ENCODE measurements around the gene ATG4C.

The ATG4C gene

DNA sequence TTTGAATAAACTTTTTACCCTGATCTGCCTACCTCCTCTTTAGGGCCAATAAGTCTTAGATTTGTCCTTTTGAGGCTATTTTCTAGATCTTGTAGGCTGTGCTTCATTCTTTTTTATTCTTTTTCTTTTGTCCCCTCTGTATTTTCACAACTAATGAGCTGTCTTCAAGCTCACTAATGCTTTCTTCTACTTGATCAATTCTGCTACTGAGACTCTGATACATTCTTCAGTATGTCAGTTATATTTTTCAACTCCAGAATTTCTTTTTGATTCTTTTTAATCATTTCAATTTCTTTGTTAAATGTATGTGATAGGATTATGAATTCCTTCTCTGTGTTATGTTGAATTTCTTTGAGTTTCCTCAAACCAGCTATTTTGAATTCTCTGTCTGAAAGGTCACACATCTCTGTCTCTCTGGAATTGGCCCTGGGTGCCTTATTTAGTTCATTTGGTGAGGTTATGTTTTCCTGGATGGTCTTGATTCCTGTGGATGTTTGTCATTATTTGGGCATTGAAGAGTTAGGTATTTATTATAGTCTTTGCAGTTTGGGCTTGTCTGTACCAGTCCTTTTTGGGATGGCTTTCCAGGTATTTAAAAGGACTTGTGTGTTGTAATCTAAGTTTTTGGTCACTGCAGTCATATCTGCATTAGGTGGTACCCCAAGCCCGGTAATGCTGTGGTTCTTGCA, 11.2 kb upstream of the ATG4C start:
- Histone ChIP-seq H3K27ac (replicated peaks) (no peak overlapping the region), H3K4me3 (replicated peaks; ENCODE audit: insufficient read depth, low read length) (no peak overlapping the region), H3K27me3 (ENCODE audit: insufficient read depth, poor library complexity, severe bottlenecking) (no peaks in the 10 kb centered on the region)
- DNase-seq (ENCODE audit: low read depth in 1 of 2, low spot score in 1 of 2): no peak
- TF ChIP-seq, protein P1, sequence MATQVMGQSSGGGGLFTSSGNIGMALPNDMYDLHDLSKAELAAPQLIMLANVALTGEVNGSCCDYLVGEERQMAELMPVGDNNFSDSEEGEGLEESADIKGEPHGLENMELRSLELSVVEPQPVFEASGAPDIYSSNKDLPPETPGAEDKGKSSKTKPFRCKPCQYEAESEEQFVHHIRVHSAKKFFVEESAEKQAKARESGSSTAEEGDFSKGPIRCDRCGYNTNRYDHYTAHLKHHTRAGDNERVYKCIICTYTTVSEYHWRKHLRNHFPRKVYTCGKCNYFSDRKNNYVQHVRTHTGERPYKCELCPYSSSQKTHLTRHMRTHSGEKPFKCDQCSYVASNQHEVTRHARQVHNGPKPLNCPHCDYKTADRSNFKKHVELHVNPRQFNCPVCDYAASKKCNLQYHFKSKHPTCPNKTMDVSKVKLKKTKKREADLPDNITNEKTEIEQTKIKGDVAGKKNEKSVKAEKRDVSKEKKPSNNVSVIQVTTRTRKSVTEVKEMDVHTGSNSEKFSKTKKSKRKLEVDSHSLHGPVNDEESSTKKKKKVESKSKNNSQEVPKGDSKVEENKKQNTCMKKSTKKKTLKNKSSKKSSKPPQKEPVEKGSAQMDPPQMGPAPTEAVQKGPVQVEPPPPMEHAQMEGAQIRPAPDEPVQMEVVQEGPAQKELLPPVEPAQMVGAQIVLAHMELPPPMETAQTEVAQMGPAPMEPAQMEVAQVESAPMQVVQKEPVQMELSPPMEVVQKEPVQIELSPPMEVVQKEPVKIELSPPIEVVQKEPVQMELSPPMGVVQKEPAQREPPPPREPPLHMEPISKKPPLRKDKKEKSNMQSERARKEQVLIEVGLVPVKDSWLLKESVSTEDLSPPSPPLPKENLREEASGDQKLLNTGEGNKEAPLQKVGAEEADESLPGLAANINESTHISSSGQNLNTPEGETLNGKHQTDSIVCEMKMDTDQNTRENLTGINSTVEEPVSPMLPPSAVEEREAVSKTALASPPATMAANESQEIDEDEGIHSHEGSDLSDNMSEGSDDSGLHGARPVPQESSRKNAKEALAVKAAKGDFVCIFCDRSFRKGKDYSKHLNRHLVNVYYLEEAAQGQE (IDR thresholded peaks at IDR 0.05; ENCODE audit: insufficient replicate concordance, low read depth): no peak
- TF ChIP-seq POLR2AphosphoS5 (IDR thresholded peaks at IDR 0.05; ENCODE audit: low read depth) (no peak), SPI1 (IDR thresholded peaks at IDR 0.05; ENCODE audit: borderline replicate concordance, low read depth) (no peak), GABPA (IDR thresholded peaks at IDR 0.05; ENCODE audit: low read depth) (no peak)
- TF ChIP-seq, protein P2, sequence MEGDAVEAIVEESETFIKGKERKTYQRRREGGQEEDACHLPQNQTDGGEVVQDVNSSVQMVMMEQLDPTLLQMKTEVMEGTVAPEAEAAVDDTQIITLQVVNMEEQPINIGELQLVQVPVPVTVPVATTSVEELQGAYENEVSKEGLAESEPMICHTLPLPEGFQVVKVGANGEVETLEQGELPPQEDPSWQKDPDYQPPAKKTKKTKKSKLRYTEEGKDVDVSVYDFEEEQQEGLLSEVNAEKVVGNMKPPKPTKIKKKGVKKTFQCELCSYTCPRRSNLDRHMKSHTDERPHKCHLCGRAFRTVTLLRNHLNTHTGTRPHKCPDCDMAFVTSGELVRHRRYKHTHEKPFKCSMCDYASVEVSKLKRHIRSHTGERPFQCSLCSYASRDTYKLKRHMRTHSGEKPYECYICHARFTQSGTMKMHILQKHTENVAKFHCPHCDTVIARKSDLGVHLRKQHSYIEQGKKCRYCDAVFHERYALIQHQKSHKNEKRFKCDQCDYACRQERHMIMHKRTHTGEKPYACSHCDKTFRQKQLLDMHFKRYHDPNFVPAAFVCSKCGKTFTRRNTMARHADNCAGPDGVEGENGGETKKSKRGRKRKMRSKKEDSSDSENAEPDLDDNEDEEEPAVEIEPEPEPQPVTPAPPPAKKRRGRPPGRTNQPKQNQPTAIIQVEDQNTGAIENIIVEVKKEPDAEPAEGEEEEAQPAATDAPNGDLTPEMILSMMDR (IDR thresholded peaks at IDR 0.05; ENCODE audit: insufficient read depth, low read length): no peak

DNA sequence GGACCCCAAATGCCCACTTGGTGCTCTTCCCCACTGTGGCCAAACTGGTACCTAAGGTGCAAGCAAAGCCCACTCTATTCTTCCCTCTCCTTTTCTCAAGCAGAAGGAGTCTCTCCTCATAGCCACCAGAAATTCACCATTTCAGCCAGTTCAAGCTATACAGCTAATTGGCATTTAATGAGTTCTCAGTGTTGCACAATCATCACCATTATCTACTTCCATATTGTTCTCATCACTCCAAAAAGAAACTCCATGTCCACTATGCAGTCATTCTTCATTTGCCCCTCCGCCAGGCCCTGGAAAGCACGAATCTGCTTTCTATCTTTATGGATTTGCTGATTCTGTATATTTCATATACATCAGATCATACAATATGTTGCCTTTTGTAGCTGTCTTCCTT, 9.9 kb upstream of the ATG4C start:
- no peaks in the 10 kb centered on the region for H3K27me3 ChIP-seq (ENCODE audit: insufficient read depth, poor library complexity, severe bottlenecking)
- no peak for DNase-seq (ENCODE audit: low read depth in 1 of 2, low spot score in 1 of 2)
- H3K27ac ChIP-seq (replicated peaks): no peak overlapping the region
- H3K4me3 ChIP-seq (replicated peaks; ENCODE audit: insufficient read depth, low read length): no peak overlapping the region
- TF ChIP-seq, protein P2 (IDR thresholded peaks at IDR 0.05; ENCODE audit: insufficient read depth, low read length): no peak
- TF ChIP-seq POLR2AphosphoS5 (IDR thresholded peaks at IDR 0.05; ENCODE audit: low read depth): no peak
- TF ChIP-seq, protein P1 (IDR thresholded peaks at IDR 0.05; ENCODE audit: insufficient replicate concordance, low read depth): no peak
- TF ChIP-seq SPI1 (IDR thresholded peaks at IDR 0.05; ENCODE audit: borderline replicate concordance, low read depth): no peak
- TF ChIP-seq GABPA (IDR thresholded peaks at IDR 0.05; ENCODE audit: low read depth): no peak

DNA sequence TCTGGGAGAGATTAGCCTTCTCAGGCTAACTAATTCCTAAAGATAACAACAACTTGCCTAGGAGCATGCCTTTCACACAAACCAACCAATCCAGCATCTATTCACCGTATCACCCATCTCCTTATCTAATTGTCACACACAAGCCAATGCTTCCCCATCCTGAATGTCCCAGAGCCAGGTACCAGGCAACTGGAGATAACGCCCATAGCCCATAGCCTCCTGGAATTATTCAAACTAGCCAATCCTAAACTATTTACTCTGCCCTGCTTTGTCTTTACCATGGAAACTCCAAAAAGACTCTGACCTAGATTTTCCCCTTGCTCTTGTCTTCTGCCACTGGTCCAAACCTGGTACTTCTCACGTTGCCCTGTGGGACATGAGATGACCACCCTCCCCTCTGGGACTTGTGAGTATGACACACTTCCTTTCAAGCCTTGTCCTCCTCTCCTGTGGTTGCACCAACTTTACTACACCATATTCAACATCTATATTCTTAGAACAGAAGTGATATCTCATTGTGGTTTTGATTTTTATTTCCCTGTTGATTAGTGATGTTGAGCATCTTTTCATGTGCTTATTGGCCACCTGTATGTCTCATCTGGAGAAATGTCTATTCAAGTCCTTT, 8.8 kb upstream of the ATG4C start:
- DNase-seq (ENCODE audit: low read depth in 1 of 2, low spot score in 1 of 2): no peak
- Histone ChIP-seq H3K4me3 (replicated peaks; ENCODE audit: insufficient read depth, low read length) (no peak overlapping the region), H3K27me3 (ENCODE audit: insufficient read depth, poor library complexity, severe bottlenecking) (no peaks in the 10 kb centered on the region), H3K27ac (replicated peaks) (no peak overlapping the region)
- TF ChIP-seq, protein P2 (IDR thresholded peaks at IDR 0.05; ENCODE audit: insufficient read depth, low read length): no peak
- TF ChIP-seq POLR2AphosphoS5 (IDR thresholded peaks at IDR 0.05; ENCODE audit: low read depth): no peak
- TF ChIP-seq GABPA (IDR thresholded peaks at IDR 0.05; ENCODE audit: low read depth): no peak
- TF ChIP-seq, protein P1 (IDR thresholded peaks at IDR 0.05; ENCODE audit: insufficient replicate concordance, low read depth): no peak

All from HL-60 (cell line).